Measurements from ENCODE around the gene JMJD1C.

DNA sequence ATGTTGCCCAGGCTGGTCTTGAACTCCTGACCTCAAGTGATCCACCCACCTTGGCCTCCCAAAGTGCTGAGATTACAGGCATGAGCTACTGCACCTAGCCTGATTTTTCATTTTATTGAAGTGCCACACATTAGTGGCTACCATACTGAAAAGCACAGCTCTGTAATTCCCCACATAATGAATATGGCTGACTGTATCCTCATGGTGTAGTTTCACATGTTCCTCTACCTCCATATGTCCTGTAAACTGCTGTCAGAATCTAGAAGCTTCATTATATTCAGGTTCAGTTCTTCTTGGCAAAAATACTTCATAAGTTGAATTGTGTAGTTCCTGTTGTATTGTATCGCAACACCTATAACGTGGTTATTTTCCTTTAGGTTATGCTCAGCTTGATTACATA is 11.1 kb downstream of the JMJD1C start:
- TF ChIP-seq CTCF (IDR thresholded peaks at IDR 0.05) (no peak), POLR2AphosphoS5 (IDR thresholded peaks at IDR 0.05; ENCODE audit: insufficient read depth in 1 of 2, low read depth in 1 of 2) (no peak), POLR2A (IDR thresholded peaks at IDR 0.05) (no peak)
